ENCODE results near the gene STARD10. TPM values are rescaled to one million over a fixed set of nuclear protein-coding genes. Genes with fewer than 3 reads are reported as not detected.

Gene STARD10
- total RNA-seq, 2 experiments from 2014 or later: 10.4 to 12.9 TPM

DNA sequence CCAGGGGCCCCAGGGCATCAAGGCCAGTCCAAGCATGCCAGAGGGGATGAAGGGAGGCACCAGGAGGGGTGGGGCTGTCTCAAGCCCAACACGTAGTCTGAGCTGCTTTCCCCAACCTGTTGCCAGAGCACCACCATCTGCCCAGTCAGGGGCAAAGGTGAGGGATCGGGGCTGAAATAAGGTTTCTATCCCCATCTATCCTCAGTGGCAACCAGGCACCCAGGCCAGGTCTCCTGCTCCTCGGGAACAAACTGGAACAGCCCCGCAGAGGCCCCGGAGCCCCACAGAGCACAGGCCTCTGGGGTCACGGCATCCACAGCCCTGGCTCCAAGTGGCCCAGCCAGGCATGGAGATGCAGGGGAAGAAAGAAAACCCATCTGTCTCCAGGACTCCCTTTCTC lies 19.3 kb downstream of the STARD10 start:
- Histone ChIP-seq H3K4me1 (ENCODE audit: insufficient read depth, low read length, poor library complexity, severe bottlenecking) (no peaks in the 10 kb centered on the region), H3K4me3 (ENCODE audit: low read depth, low read length, poor library complexity, severe bottlenecking) (no peak overlapping the region), H4K20me1 (ENCODE audit: insufficient read depth, low read length) (no peaks in the 10 kb centered on the region), H2AFZ (ENCODE audit: low read length) (no peak overlapping the region), H3K27ac (ENCODE audit: low read depth, low read length, poor library complexity, severe bottlenecking) (no peak overlapping the region), H3K79me2 (ENCODE audit: insufficient read depth, low read depth, low read length) (no peaks in the 10 kb centered on the region), H3K4me2 (ENCODE audit: low read length) (no peak overlapping the region), H3K9me2 (ENCODE audit: insufficient read depth, low read length) (no peaks in the 10 kb centered on the region), H3K36me3 (ENCODE audit: insufficient read depth, low read length) (no peaks in the 10 kb centered on the region), H3K9me3 (ENCODE audit: low read length) (no peaks in the 10 kb centered on the region)
- intact Hi-C loops (cut with micrococcal nuclease; ENCODE audit: unreplicated experiment): no loop called here
- TF ChIP-seq EZH2phosphoT487 (IDR thresholded peaks at IDR 0.05; ENCODE audit: borderline replicate concordance, low read depth, low read length): no peak
- TF ChIP-seq CTCF (conservative IDR thresholded peaks at IDR 0.05; ENCODE audit: low read length): no peak
- DNase-seq (ENCODE audit: low spot score): no peak
- CTCF ChIA-PET (ENCODE audit: unreplicated experiment): interaction anchor here (0.5 kb wide), 1 partner anchor 37 kb away, joined by 3 read pairs; no protein-coding TSS in a partner anchor
- POLR2A ChIA-PET: no interaction called here
- no TSS peak for BruUV-seq (replicated peaks)

DNA sequence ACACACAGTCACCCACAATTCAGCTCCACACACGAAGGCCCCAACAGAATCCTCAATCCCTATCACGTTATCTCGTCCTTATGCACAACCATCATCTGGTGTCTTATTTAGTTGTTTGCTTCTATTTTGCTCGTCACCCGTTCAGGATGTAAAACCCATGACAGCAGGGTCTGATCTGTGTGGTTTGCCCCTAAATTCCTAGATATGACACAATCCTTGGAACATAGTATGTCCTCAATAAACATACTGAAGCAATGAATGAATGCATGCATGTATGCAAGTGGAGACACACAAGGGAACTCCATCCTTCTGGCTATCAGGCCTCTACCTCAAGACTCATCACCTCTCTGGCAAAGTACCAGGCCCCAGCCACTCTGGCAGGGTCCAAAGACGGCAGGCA lies 20.2 kb downstream of the STARD10 start:
- no peaks in the 10 kb centered on the region for H3K9me3 ChIP-seq (ENCODE audit: low read length)
- H3K36me3 ChIP-seq (ENCODE audit: insufficient read depth, low read length): no peaks in the 10 kb centered on the region
- no peaks in the 10 kb centered on the region for H4K20me1 ChIP-seq (ENCODE audit: insufficient read depth, low read length)
- H3K4me2 ChIP-seq (ENCODE audit: low read length): no peak overlapping the region
- TF ChIP-seq EZH2phosphoT487 (IDR thresholded peaks at IDR 0.05; ENCODE audit: borderline replicate concordance, low read depth, low read length) (no peak), CTCF (conservative IDR thresholded peaks at IDR 0.05; ENCODE audit: low read length) (no peak)
- no peak overlapping the region for H3K27ac ChIP-seq (ENCODE audit: low read depth, low read length, poor library complexity, severe bottlenecking)
- BruUV-seq (replicated peaks): no TSS peak
- H2AFZ ChIP-seq (ENCODE audit: low read length): no peak overlapping the region
- intact Hi-C loops (cut with micrococcal nuclease; ENCODE audit: unreplicated experiment): no loop called here
- CTCF ChIA-PET (ENCODE audit: unreplicated experiment): no interaction called here
- H3K79me2 ChIP-seq (ENCODE audit: insufficient read depth, low read depth, low read length): no peaks in the 10 kb centered on the region
- H3K4me3 ChIP-seq (ENCODE audit: low read depth, low read length, poor library complexity, severe bottlenecking): no peak overlapping the region
- DNase-seq (ENCODE audit: low spot score): no peak
- no peaks in the 10 kb centered on the region for H3K9me2 ChIP-seq (ENCODE audit: insufficient read depth, low read length)
- H3K4me1 ChIP-seq (ENCODE audit: insufficient read depth, low read length, poor library complexity, severe bottlenecking): no peaks in the 10 kb centered on the region
- POLR2A ChIA-PET: no interaction called here

DNA sequence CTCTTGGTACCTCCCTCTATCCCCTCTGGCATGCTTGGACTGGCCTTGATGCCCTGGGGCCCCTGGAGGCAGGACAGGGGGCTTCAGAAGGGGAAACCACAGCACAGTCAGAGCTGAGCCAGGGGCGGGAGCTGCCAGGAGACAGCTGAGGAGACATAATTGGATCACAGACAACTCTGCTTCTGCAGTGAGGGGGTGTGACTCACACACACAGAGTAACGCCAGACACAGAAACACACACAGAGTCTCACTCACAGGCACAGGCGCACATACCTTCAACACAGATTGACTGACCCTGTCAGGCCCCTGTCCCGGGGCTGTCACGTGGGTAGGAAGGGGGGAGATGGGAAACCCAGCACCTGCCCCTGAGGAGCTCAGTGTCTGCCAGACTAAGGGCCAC lies 20.6 kb downstream of the STARD10 start:
- Histone ChIP-seq H3K9me2 (ENCODE audit: insufficient read depth, low read length) (no peaks in the 10 kb centered on the region), H3K4me1 (ENCODE audit: insufficient read depth, low read length, poor library complexity, severe bottlenecking) (no peaks in the 10 kb centered on the region), H3K79me2 (ENCODE audit: insufficient read depth, low read depth, low read length) (no peaks in the 10 kb centered on the region), H3K4me3 (ENCODE audit: low read depth, low read length, poor library complexity, severe bottlenecking) (no peak overlapping the region), H2AFZ (ENCODE audit: low read length) (no peak overlapping the region), H3K4me2 (ENCODE audit: low read length) (no peak overlapping the region), H3K9me3 (ENCODE audit: low read length) (no peaks in the 10 kb centered on the region), H3K36me3 (ENCODE audit: insufficient read depth, low read length) (no peaks in the 10 kb centered on the region), H4K20me1 (ENCODE audit: insufficient read depth, low read length) (no peaks in the 10 kb centered on the region), H3K27ac (ENCODE audit: low read depth, low read length, poor library complexity, severe bottlenecking) (no peak overlapping the region)
- BruUV-seq (replicated peaks): no TSS peak
- no peak for DNase-seq (ENCODE audit: low spot score)
- POLR2A ChIA-PET: no interaction called here
- TF ChIP-seq EZH2phosphoT487 (IDR thresholded peaks at IDR 0.05; ENCODE audit: borderline replicate concordance, low read depth, low read length) (no peak), CTCF (conservative IDR thresholded peaks at IDR 0.05; ENCODE audit: low read length) (no peak)
- CTCF ChIA-PET (ENCODE audit: unreplicated experiment): no interaction called here
- intact Hi-C loops (cut with micrococcal nuclease; ENCODE audit: unreplicated experiment): no loop called here

Measured in OCI-LY7 (cell line).